Measurements from ENCODE around the gene GZMM.

DNA sequence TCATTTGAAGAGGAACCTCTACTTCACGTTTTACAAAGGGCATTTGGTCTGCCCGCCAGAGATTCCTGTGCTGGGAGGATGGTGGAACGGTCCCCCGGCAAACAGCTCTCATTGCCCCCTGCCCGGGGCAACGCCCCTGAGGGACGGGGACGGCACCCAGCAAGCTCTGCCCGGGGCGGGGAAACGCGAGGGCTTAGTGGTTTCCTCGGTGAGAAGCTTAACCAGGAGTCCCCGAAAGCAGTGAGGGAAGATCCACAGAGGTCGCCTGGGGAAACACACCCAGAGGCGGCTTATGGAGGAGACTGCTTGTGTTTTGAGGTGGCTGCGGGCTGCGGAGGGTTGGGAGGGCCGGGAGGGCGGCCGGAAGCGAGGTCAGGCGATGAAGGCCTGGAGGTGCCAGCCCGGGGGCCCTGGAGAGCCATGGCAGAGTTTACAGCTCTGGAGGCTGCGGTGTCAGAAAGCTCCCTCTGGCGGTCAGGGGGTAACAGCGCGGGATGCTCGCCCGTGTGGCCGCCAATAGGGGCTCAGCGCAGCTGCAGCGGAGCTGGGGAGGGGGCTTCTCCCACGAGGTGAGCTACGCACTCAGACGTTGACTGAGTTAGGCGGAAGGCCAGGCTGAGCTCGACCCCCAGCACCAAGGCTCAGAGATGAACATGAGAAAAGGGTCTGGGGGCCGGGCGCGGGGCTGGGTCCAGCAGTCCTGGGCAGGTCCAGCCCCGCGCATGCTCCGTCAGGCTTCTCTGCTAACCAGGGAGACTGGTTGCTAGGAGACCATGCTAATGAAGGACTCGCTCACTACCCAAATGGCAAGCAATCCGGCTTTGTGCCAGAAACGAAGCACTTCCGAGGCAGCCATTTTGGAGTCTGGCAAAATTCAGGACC is 37.2 kb upstream of the GZMM start:
- TF ChIP-seq, protein P1, sequence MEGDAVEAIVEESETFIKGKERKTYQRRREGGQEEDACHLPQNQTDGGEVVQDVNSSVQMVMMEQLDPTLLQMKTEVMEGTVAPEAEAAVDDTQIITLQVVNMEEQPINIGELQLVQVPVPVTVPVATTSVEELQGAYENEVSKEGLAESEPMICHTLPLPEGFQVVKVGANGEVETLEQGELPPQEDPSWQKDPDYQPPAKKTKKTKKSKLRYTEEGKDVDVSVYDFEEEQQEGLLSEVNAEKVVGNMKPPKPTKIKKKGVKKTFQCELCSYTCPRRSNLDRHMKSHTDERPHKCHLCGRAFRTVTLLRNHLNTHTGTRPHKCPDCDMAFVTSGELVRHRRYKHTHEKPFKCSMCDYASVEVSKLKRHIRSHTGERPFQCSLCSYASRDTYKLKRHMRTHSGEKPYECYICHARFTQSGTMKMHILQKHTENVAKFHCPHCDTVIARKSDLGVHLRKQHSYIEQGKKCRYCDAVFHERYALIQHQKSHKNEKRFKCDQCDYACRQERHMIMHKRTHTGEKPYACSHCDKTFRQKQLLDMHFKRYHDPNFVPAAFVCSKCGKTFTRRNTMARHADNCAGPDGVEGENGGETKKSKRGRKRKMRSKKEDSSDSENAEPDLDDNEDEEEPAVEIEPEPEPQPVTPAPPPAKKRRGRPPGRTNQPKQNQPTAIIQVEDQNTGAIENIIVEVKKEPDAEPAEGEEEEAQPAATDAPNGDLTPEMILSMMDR (IDR thresholded peaks at IDR 0.05): peak; percentile 98
- TF ChIP-seq EZH2 (IDR thresholded peaks at IDR 0.05) (peak; percentile 61), EZH2phosphoT487 (IDR thresholded peaks at IDR 0.05) (no peak)

Data from neural progenitor cell (in vitro differentiated cells).